Astrocyte (in vitro differentiated cells and primary cell): Measurements from ENCODE around the gene EYS. TPM values are rescaled to one million over a fixed set of nuclear protein-coding genes. Genes with fewer than 3 reads are reported as not detected.

ENCODE experiments used
- DNase-seq: peaks from one replicate; pipeline ENCODE4 v3.0.0-alpha.2; 2010; ENCODE audit warnings: low read depth
- FAIRE-seq: peaks from 2 replicates; lab custom pipeline; 2011; peaks lifted over from hg19 to GRCh38; lab: Jason Lieb, UNC
- H2AFZ ChIP-seq: 2 replicates; pipeline ENCODE4 v1.6.0; 2012; ENCODE audit warnings: low read depth, low read length, inconsistent platforms
- H3K27ac ChIP-seq: 2 replicates; pipeline ENCODE4 v1.5.1; 2011; ENCODE audit warnings: low read depth, low read length, inconsistent platforms
- H3K27me3 ChIP-seq: 2 replicates; pipeline ENCODE4 v1.6.0; 2011; ENCODE audit warnings: low read length, inconsistent platforms; ENCODE audit not compliant: insufficient read depth
- H3K36me3 ChIP-seq: 2 replicates; pipeline ENCODE4 v1.5.1; 2011; ENCODE audit warnings: low read length, inconsistent platforms; ENCODE audit not compliant: insufficient read depth
- H3K4me1 ChIP-seq: 2 replicates; pipeline ENCODE4 v1.5.1; 2011; ENCODE audit warnings: low read length, inconsistent platforms; ENCODE audit not compliant: insufficient read depth
- H3K4me2 ChIP-seq: 2 replicates; pipeline ENCODE4 v1.6.0; 2012; ENCODE audit warnings: low read length, inconsistent platforms
- H3K4me3 ChIP-seq: 2 replicates; pipeline ENCODE4 v1.5.1; 2011; ENCODE audit warnings: low read depth, mild to moderate bottlenecking, low read length, inconsistent platforms; ENCODE audit not compliant: insufficient read depth
- H3K79me2 ChIP-seq: 2 replicates; pipeline ENCODE4 v1.6.0; 2012; ENCODE audit warnings: mild to moderate bottlenecking, low read length, inconsistent platforms; ENCODE audit not compliant: insufficient read depth
- H3K9ac ChIP-seq: 2 replicates; pipeline ENCODE4 v1.6.0; 2012; ENCODE audit warnings: mild to moderate bottlenecking, low read length, inconsistent platforms
- H3K9me3 ChIP-seq: 2 replicates; pipeline ENCODE4 v1.5.1; 2012; ENCODE audit warnings: low read depth, mild to moderate bottlenecking, low read length, inconsistent platforms; ENCODE audit not compliant: insufficient read depth
- H4K20me1 ChIP-seq: 2 replicates; pipeline ENCODE4 v1.6.0; 2012; ENCODE audit warnings: low read length, inconsistent platforms; ENCODE audit not compliant: insufficient read depth
- H3K27ac Mint-ChIP-seq: one replicate; pipeline ENCODE4 v1.8.0; 2021; ENCODE audit warnings: mild to moderate bottlenecking, mixed read lengths; ENCODE audit not compliant: unreplicated experiment
- H3K27me3 Mint-ChIP-seq: one replicate; pipeline ENCODE4 v1.8.0; 2021; ENCODE audit warnings: low read depth, mixed read lengths; ENCODE audit not compliant: unreplicated experiment
- H3K36me3 Mint-ChIP-seq: one replicate; pipeline ENCODE4 v1.8.0; 2021; ENCODE audit warnings: low read depth, mixed read lengths; ENCODE audit not compliant: unreplicated experiment
- H3K4me1 Mint-ChIP-seq: one replicate; pipeline ENCODE4 v1.8.0; 2021; ENCODE audit warnings: low read depth, mixed read lengths; ENCODE audit not compliant: unreplicated experiment
- H3K4me3 Mint-ChIP-seq: one replicate; pipeline ENCODE4 v1.8.0; 2021; ENCODE audit warnings: mild to moderate bottlenecking, moderate library complexity, mixed read lengths; ENCODE audit not compliant: unreplicated experiment
- H3K9me3 Mint-ChIP-seq: one replicate; pipeline ENCODE4 v1.8.0; 2021; ENCODE audit warnings: mild to moderate bottlenecking, mixed read lengths; ENCODE audit not compliant: unreplicated experiment
- CTCF ChIP-seq: IDR thresholded peaks from 2 replicates; pipeline ENCODE4 v1.5.1; 2011; ENCODE audit warnings: low read depth, mild to moderate bottlenecking, inconsistent platforms, low read length, moderate library complexity; ENCODE audit not compliant: insufficient read depth
- EZH2 ChIP-seq: IDR thresholded peaks from 2 replicates; pipeline ENCODE4 v1.6.1; 2012; ENCODE audit warnings: mild to moderate bottlenecking, low read length, inconsistent platforms; ENCODE audit not compliant: insufficient read depth
- total RNA-seq: library from RNA; stranded (reverse); gene quantifications from 2 replicates; pipeline ENCODE4 v1.2.1, GENCODE V29; 2021

Gene EYS
- total RNA-seq, 1 donor from 2014 or later: 0.16 TPM

- Histone ChIP-seq H3K4me1 (no peaks in the 10 kb centered on the region), H3K9ac (no peak overlapping the region), H4K20me1 (no peaks in the 10 kb centered on the region), H3K27ac (no peak overlapping the region), H3K27me3 (no peaks in the 10 kb centered on the region), H3K79me2 (no peaks in the 10 kb centered on the region), H3K9me3 (no peaks in the 10 kb centered on the region), H3K4me2 (no peak overlapping the region), H2AFZ (no peak overlapping the region), H3K4me3 (no peak overlapping the region), H3K36me3 (no peaks in the 10 kb centered on the region)
- Mint-ChIP-seq H3K4me1 (peaks cover 4% of the 10 kb centered on the region), H3K9me3 (no peaks in the 10 kb centered on the region), H3K27ac (no peak overlapping the region), H3K4me3 (no peak overlapping the region), H3K27me3 (no peaks in the 10 kb centered on the region), H3K36me3 (no peaks in the 10 kb centered on the region)
- TF ChIP-seq CTCF (no peak), EZH2 (no peak)
- DNase-seq (no peak), FAIRE-seq (no peak)
Observed at GRCh38 chr6:65410309-65410708, 296.7 kb downstream of the EYS start.

- H4K20me1 ChIP-seq: no peaks in the 10 kb centered on the region
- no peaks in the 10 kb centered on the region for H3K36me3 ChIP-seq
- no peaks in the 10 kb centered on the region for H3K9me3 ChIP-seq
- no peaks in the 10 kb centered on the region for H3K9me3 Mint-ChIP-seq
- H3K27ac Mint-ChIP-seq: no peak overlapping the region
- H3K4me3 ChIP-seq: no peak overlapping the region
- no peak overlapping the region for H2AFZ ChIP-seq
- H3K27ac ChIP-seq: no peak overlapping the region
- H3K27me3 Mint-ChIP-seq: no peaks in the 10 kb centered on the region
- peaks cover 3% of the 10 kb centered on the region for H3K4me1 Mint-ChIP-seq
- H3K4me3 Mint-ChIP-seq: no peak overlapping the region
- H3K27me3 ChIP-seq: no peaks in the 10 kb centered on the region
- FAIRE-seq: no peak
- no peak for TF ChIP-seq CTCF
- TF ChIP-seq EZH2: no peak
- no peak overlapping the region for H3K9ac ChIP-seq
- DNase-seq: no peak
- no peaks in the 10 kb centered on the region for H3K79me2 ChIP-seq
- H3K4me1 ChIP-seq: no peaks in the 10 kb centered on the region
- no peak overlapping the region for H3K4me2 ChIP-seq
- no peaks in the 10 kb centered on the region for H3K36me3 Mint-ChIP-seq
Observed at GRCh38 chr6:65402564-65402963, 304.5 kb downstream of the EYS start.

GRCh38 chr6:65399355-65400084 lies 307.5 kb downstream of the EYS start:
- H3K9ac ChIP-seq: no peak overlapping the region
- H3K36me3 ChIP-seq: no peaks in the 10 kb centered on the region
- H3K4me1 ChIP-seq: no peaks in the 10 kb centered on the region
- no peaks in the 10 kb centered on the region for H3K27me3 ChIP-seq
- H3K36me3 Mint-ChIP-seq: no peaks in the 10 kb centered on the region
- no peaks in the 10 kb centered on the region for H3K27me3 Mint-ChIP-seq
- no peaks in the 10 kb centered on the region for H4K20me1 ChIP-seq
- no peak overlapping the region for H3K27ac Mint-ChIP-seq
- peaks cover 3% of the 10 kb centered on the region for H3K4me1 Mint-ChIP-seq
- no peaks in the 10 kb centered on the region for H3K79me2 ChIP-seq
- no peak for FAIRE-seq
- no peak overlapping the region for H3K4me3 ChIP-seq
- no peak for TF ChIP-seq EZH2
- TF ChIP-seq CTCF: no peak
- H2AFZ ChIP-seq: no peak overlapping the region
- no peak overlapping the region for H3K4me2 ChIP-seq
- no peaks in the 10 kb centered on the region for H3K9me3 ChIP-seq
- no peak overlapping the region for H3K4me3 Mint-ChIP-seq
- no peak overlapping the region for H3K27ac ChIP-seq
- peaks cover under 1% of the 10 kb centered on the region for H3K9me3 Mint-ChIP-seq
- no peak for DNase-seq
